Kidney epithelial cell (primary cell): ENCODE results near the gene GGA2. TPM values are rescaled to one million over a fixed set of nuclear protein-coding genes. Genes with fewer than 3 reads are reported as not detected.

Experiments
- DNase-seq: peaks from one replicate; pipeline ENCODE4 v3.0.0-alpha.2; 2010; ENCODE audit warnings: low read depth
- H3K27me3 ChIP-seq: 2 replicates; pipeline ENCODE4 v1.6.0; 2011; ENCODE audit warnings: low read length; ENCODE audit not compliant: control insufficient read depth, insufficient read depth
- H3K36me3 ChIP-seq: 2 replicates; pipeline ENCODE4 v1.5.1; 2011; ENCODE audit warnings: low read length; ENCODE audit not compliant: control insufficient read depth, insufficient read depth
- H3K4me3 ChIP-seq: 2 replicates; pipeline ENCODE4 v1.5.1; 2011; ENCODE audit warnings: low read depth, mild to moderate bottlenecking, control low read depth, low read length
- total RNA-seq: library from RNA; depleted of rRNA; stranded (reverse); fragments of >200 nt; gene quantifications from 2 replicates; pipeline ENCODE4 v1.2.3, GENCODE V29; 2015
- TF ChIP-seq, protein P1 (sequence below): IDR thresholded peaks from 2 replicates; pipeline ENCODE4 v1.5.1; 2011; ENCODE audit warnings: mild to moderate bottlenecking, moderate library complexity, low read length, control low read depth, inconsistent platforms; ENCODE audit not compliant: insufficient read depth, poor library complexity, severe bottlenecking

Gene GGA2
- total RNA-seq, 1 donor from 2014 or later, result 41.6 TPM

- H3K36me3 ChIP-seq, result peaks cover 1% of the 10 kb centered on the region
- TF ChIP-seq, protein P1, sequence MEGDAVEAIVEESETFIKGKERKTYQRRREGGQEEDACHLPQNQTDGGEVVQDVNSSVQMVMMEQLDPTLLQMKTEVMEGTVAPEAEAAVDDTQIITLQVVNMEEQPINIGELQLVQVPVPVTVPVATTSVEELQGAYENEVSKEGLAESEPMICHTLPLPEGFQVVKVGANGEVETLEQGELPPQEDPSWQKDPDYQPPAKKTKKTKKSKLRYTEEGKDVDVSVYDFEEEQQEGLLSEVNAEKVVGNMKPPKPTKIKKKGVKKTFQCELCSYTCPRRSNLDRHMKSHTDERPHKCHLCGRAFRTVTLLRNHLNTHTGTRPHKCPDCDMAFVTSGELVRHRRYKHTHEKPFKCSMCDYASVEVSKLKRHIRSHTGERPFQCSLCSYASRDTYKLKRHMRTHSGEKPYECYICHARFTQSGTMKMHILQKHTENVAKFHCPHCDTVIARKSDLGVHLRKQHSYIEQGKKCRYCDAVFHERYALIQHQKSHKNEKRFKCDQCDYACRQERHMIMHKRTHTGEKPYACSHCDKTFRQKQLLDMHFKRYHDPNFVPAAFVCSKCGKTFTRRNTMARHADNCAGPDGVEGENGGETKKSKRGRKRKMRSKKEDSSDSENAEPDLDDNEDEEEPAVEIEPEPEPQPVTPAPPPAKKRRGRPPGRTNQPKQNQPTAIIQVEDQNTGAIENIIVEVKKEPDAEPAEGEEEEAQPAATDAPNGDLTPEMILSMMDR, result no peak
- no peak overlapping the region for H3K4me3 ChIP-seq
- no peaks in the 10 kb centered on the region for H3K27me3 ChIP-seq
- DNase-seq, result no peak
These were observed 6.2 kb downstream of the GGA2 start for GRCh38 chr16:23504076-23504452.

GRCh38 chr16:23502466-23502865, 7.8 kb downstream of the GGA2 start:
- Histone ChIP-seq H3K4me3 (no peak overlapping the region), H3K27me3 (no peaks in the 10 kb centered on the region), H3K36me3 (peaks cover 1% of the 10 kb centered on the region)
- DNase-seq, result no peak
- TF ChIP-seq, protein P1, result no peak

DNA sequence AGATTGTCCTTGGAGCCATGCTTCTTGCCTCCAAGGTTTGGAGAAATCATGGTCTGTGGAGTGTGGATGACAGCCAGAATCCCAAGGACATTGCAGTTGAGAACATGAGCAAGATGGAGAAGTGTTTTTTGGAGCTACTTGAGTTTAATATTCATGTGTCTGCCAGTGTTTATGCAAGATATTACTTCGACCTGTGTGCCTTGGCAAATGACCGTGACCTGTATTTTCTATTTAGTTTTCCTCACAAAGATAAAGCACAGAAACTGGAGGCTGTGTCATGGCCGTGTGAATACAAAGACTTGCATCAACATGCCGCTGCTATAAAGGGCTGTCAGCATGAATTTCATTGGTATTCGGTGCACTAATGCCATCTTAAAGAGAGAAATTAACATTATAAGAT, 9.0 kb downstream of the GGA2 start:
- no peak overlapping the region for H3K4me3 ChIP-seq
- no peak for DNase-seq
- TF ChIP-seq, protein P1, result no peak
- no peaks in the 10 kb centered on the region for H3K27me3 ChIP-seq
- peaks cover 1% of the 10 kb centered on the region for H3K36me3 ChIP-seq

DNA sequence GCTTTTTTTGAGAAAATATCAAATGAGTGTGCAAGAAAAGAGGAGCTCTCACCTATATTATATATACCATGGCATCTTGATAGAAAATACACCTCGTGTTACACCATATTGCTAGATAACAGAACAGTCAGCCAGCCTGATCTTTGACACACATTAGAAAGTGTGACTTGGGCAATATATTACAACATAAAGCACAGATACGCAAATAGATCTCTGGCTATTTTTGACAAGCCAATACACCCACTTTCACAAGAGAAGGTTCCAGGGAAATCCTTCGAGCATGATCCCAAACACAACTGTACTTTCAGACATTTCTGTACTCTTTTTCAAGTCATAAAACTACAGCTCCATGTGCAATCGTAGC, 9.4 kb downstream of the GGA2 start:
- no peak for DNase-seq
- H3K36me3 ChIP-seq, result peaks cover 1% of the 10 kb centered on the region
- H3K27me3 ChIP-seq, result no peaks in the 10 kb centered on the region
- no peak overlapping the region for H3K4me3 ChIP-seq
- TF ChIP-seq, protein P1, result no peak

- H3K4me3 ChIP-seq, result no peak overlapping the region
- DNase-seq, result no peak
- TF ChIP-seq, protein P1, result no peak
- H3K27me3 ChIP-seq, result no peaks in the 10 kb centered on the region
- peaks cover 1% of the 10 kb centered on the region for H3K36me3 ChIP-seq
These were observed 10.0 kb downstream of the GGA2 start for GRCh38 chr16:23500212-23500861.

- no peak for DNase-seq
- TF ChIP-seq, protein P1, result no peak
- Histone ChIP-seq H3K36me3 (peaks cover 1% of the 10 kb centered on the region), H3K27me3 (no peaks in the 10 kb centered on the region), H3K4me3 (no peak overlapping the region)
These were observed 10.5 kb downstream of the GGA2 start for GRCh38 chr16:23499801-23500200.
